Stomach (tissue), 9 donors: Measurements from ENCODE around the gene CYREN. TPM values are rescaled to one million over a fixed set of nuclear protein-coding genes. Genes with fewer than 3 reads are reported as not detected.

ENCODE experiments used
- DNase-seq, 2 donors: peaks; one replicate each; pipeline versions ENCODE4 v3.0.0 to v3.0.0-alpha.2; 2013 to 2019
- H3K27ac ChIP-seq, 5 donors: fragments of 200-600 bp in 4 of 5; sonication (generic) in 4 of 5; one replicate each; pipeline ENCODE4 v1.5.1; 2013 to 2019; ENCODE audit warnings: mild to moderate bottlenecking in 1 of 5, moderate library complexity in 1 of 5
- H3K27me3 ChIP-seq, 3 donors: fragments of 200-600 bp; sonication (generic); one replicate each; pipeline ENCODE4 v1.5.1; 2017 to 2019; ENCODE audit warnings: mixed run types in 1 of 3
- H3K36me3 ChIP-seq, 4 donors: fragments of 200-600 bp; sonication (generic); 1 replicate in 3 of 4; 2 replicates in 1 of 4; pipeline ENCODE4 v1.5.1; 2016 to 2019
- H3K4me1 ChIP-seq, 4 donors: fragments of 200-600 bp; sonication (generic); one replicate each; pipeline ENCODE4 v1.5.1; 2016 to 2019
- H3K4me3 ChIP-seq, 4 donors: fragments of 200-600 bp; sonication (generic) in 3 of 4; one replicate each; pipeline ENCODE4 v1.5.1; 2016 to 2019; ENCODE audit warnings: mild to moderate bottlenecking in 1 of 4
- H3K9me3 ChIP-seq, 4 donors: fragments of 200-600 bp; sonication (generic); one replicate each; pipeline ENCODE4 v1.5.1; 2016 to 2019
- EP300 ChIP-seq: sonication (generic); formaldehyde crosslinking; IDR thresholded peaks from one replicate; pipeline ENCODE4 v1.6.1; 2017; ENCODE audit warnings: antibody characterized with exemption
- POLR2A ChIP-seq, 4 donors: fragments of 450-650 bp; IDR thresholded peaks; one replicate each; pipeline ENCODE4 v1.6.1; 2016; ENCODE audit warnings: antibody characterized with exemption in 4 of 4, control low read depth in 2 of 4, mild to moderate bottlenecking in 1 of 4, moderate library complexity in 1 of 4
- POLR2AphosphoS5 ChIP-seq, 3 donors: sonication (generic); formaldehyde crosslinking; IDR thresholded peaks; one replicate each; pipeline ENCODE4 v1.6.1; 2016; ENCODE audit warnings: antibody characterized with exemption in 3 of 3
- WGBS, 5 donors: extraction: QIAGEN DNeasy Blood & Tissue Kit in 3 of 5; methylation state at CpG; one replicate each; pipeline versions ENCODE4 v1.1.5 to v1.1.7; 2013 to 2018; 5-methylcytosine and 5-hydroxymethylcytosine counted together
- intact Hi-C: fragments of 100-400 bp; cut with DNase I; formaldehyde crosslinking; loops from one replicate; pipeline ENCODE4 v1.15.1; 2023; ENCODE audit warnings: low total_unique reads
- polyA plus RNA-seq, 3 donors: library from polyadenylated mRNA; stranded (reverse); fragments of 200-250 nt; gene quantifications; one replicate each; pipeline ENCODE4 v1.2.3, GENCODE V29; 2013
- total RNA-seq, 5 donors: library from RNA; depleted of rRNA; stranded (reverse); fragments of >200 nt; gene quantifications; one replicate each; pipeline versions ENCODE4 v1.1.0 to v1.2.3, GENCODE V29; 2014 to 2016
- TF ChIP-seq, protein P1 (sequence below), 7 experiments: fragments of 450-650 bp in 4 of 7; fragments of 200-600 bp in 3 of 7; sonication (generic) in 3 of 7; IDR thresholded peaks; one replicate each; pipeline ENCODE4 v1.5.1; 2016 to 2019; ENCODE audit warnings: antibody characterized with exemption in 7 of 7, control low read depth in 2 of 7, mild to moderate bottlenecking in 1 of 7
- donor health status: healthy with polysubstance abuse.
- donor health status: Bipolar disorder and iron deficiency.
- donor health status: healthy.

CYREN gene
- total and polyA plus RNA-seq, 8 donors, result 11.1 to 33.0 (median 30.2) TPM

DNA sequence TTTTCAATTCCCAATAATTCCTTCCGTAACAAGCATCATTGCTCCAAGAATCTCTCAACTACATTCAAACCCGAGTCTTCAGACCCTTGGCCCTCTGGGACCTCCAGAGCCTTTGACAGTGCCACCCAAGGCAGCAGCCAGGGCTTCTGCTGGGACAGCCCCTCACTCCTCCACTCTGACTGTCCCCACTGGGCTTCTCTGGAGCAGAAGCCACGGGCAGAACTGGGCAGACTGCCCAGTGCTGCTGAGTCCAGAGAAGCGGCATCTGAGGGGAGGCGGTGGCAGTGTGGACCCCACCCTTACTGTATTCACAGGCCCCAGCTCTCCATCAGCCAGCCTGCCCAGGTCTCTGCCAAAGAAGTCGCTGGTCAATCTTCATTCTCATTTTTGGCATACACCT, 8.8 kb downstream of the CYREN start:
- peak overlapping the region in 4 of 5 donors; percentile 8 to 85 (median 69) for H3K27ac ChIP-seq
- peaks cover 18 to 52% (median 35%) of the 10 kb centered on the region in 4 donors for H3K36me3 ChIP-seq
- no peaks in the 10 kb centered on the region for H3K27me3 ChIP-seq
- peaks cover 18 to 62% (median 51%) of the 10 kb centered on the region in 4 donors for H3K4me1 ChIP-seq
- TF ChIP-seq, protein P1, sequence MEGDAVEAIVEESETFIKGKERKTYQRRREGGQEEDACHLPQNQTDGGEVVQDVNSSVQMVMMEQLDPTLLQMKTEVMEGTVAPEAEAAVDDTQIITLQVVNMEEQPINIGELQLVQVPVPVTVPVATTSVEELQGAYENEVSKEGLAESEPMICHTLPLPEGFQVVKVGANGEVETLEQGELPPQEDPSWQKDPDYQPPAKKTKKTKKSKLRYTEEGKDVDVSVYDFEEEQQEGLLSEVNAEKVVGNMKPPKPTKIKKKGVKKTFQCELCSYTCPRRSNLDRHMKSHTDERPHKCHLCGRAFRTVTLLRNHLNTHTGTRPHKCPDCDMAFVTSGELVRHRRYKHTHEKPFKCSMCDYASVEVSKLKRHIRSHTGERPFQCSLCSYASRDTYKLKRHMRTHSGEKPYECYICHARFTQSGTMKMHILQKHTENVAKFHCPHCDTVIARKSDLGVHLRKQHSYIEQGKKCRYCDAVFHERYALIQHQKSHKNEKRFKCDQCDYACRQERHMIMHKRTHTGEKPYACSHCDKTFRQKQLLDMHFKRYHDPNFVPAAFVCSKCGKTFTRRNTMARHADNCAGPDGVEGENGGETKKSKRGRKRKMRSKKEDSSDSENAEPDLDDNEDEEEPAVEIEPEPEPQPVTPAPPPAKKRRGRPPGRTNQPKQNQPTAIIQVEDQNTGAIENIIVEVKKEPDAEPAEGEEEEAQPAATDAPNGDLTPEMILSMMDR (IDR thresholded peaks at IDR 0.05), result no peak
- no peak for TF ChIP-seq EP300
- no peak for TF ChIP-seq POLR2AphosphoS5 (IDR thresholded peaks at IDR 0.05)
- TF ChIP-seq POLR2A (IDR thresholded peaks at IDR 0.05), result no peak
- no peak for DNase-seq
- intact Hi-C loops, result loop anchor here (10.0 kb wide), 1 partner anchor 167 kb away; no protein-coding TSS in a partner anchor
- peaks cover 0 to 8% (median 0%) of the 10 kb centered on the region in 4 donors for H3K9me3 ChIP-seq
- whole genome bisulfite sequencing, 5 donors, result 79 to 87% (median 82%) methylated on average over 5 to 6 of the region's 6 CpGs
- no peak overlapping the region for H3K4me3 ChIP-seq

DNA sequence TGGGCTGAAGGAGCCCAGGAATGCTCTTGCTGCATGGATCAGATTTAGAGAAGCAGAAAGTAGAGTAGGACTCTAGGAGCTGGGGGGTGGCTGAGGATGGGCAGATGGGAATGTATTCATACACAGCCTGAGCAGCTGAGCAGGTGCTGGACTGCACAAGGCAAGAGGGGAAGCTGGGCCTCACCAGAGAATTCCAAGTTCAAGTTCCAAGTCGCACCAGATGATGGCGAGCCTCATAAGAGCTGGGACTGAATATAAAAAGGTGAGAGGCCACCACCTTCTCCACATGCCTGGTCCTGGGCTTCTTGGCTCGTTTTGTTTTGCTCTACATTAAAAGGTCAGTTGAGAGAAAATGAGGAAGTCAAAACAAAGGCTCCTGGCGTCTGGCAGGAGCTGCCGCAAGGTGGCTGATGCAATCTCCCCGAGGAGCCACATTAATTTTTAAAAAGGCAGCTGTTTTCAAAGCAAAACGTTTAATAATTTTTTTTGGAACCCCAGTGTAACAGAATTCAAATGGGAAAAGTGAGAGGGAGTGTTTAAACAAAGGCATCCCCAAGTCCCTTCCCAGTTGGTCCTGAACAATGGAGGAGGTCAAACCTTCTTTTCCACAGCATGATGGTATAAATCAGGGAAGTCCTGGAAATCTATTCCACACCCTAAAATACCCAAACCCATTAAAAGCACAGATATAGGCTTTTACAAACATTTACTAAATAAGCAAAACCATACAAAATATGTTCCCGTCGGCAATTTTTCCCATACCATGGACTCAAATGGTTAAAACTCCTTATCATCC, 9.5 kb downstream of the CYREN start:
- no peaks in the 10 kb centered on the region for H3K27me3 ChIP-seq
- 41 to 63% (median 48%) methylated on average over 9 of the region's 9 CpGs for WGBS, 5 donors
- DNase-seq, result no peak
- peaks cover 18 to 56% (median 48%) of the 10 kb centered on the region in 4 donors for H3K4me1 ChIP-seq
- peak overlapping the region; percentile 58 to 85 (median 62) for H3K27ac ChIP-seq
- TF ChIP-seq, protein P1 (IDR thresholded peaks at IDR 0.05), result no peak
- TF ChIP-seq EP300 (no peak), POLR2AphosphoS5 (IDR thresholded peaks at IDR 0.05) (no peak), POLR2A (IDR thresholded peaks at IDR 0.05) (no peak)
- peaks cover 12 to 49% (median 30%) of the 10 kb centered on the region in 4 donors for H3K36me3 ChIP-seq
- no peak overlapping the region for H3K4me3 ChIP-seq
- H3K9me3 ChIP-seq, result peaks cover 0 to 13% (median 1%) of the 10 kb centered on the region in 4 donors
- intact Hi-C loops, result loop anchor here (10.0 kb wide), 1 partner anchor 166 kb away; no protein-coding TSS in a partner anchor

DNA sequence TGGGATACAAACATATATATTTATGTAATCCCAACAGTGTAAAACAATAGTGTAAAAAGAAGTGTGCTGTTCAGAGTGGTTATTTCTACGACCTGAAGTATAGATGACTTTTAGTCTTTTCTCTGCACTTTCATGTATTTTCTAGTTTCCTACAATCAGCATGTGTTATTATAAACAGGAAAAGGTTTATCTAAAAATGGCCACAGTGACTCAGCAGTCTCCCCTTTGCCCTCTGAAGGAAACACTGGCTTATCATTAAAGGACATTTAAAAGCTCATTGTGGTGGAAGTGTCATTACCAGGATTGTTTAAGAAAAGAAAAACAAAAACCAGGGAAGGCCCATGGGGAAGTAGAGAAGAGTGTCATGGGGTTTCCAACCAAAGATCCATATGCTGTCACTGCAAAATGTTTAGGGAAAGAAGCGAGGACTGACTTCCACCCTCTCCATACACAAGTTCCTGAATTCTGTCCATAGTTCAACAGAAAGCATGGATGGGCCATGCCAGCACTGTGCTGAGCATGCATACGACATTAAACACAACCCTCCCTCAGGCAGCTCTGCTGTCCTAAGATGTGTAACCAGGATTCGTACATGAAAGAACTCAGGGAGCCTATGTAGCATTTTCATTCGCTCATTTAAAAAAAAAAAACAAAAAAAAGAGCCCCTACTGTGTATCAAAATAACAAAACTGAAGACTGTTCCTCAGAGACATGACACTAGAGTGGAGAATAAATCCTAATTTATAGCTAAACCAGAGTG, 10.2 kb downstream of the CYREN start:
- H3K27ac ChIP-seq, result peak overlapping the region; percentile 58 to 85 (median 80)
- 53 to 64% (median 64%) methylated on average over 5 of the region's 5 CpGs for WGBS, 5 donors
- H3K9me3 ChIP-seq, result peaks cover 0 to 21% (median 4%) of the 10 kb centered on the region in 4 donors
- peak in 1 of 2 donors; percentile 75 for DNase-seq
- TF ChIP-seq, protein P1 (IDR thresholded peaks at IDR 0.05), result peak in 1 of 7 experiments; percentile 7
- TF ChIP-seq EP300 (no peak), POLR2AphosphoS5 (IDR thresholded peaks at IDR 0.05) (peak in 2 of 3 donors; percentile 24 to 66), POLR2A (IDR thresholded peaks at IDR 0.05) (no peak)
- intact Hi-C loops, result loop anchor here (10.0 kb wide), 1 partner anchor 165 kb away; no protein-coding TSS in a partner anchor
- H3K4me1 ChIP-seq, result peaks cover 18 to 51% (median 42%) of the 10 kb centered on the region in 4 donors
- H3K36me3 ChIP-seq, result peaks cover 4 to 44% (median 24%) of the 10 kb centered on the region in 4 donors
- H3K4me3 ChIP-seq, result no peak overlapping the region
- no peaks in the 10 kb centered on the region for H3K27me3 ChIP-seq
